HCT116 (cell line): ENCODE measurements around the gene TBL1X.

Source experiments
- CEBPB ChIP-seq: IDR thresholded peaks from 2 replicates; pipeline ENCODE4 v1.6.1; 2012; ENCODE audit warnings: low read depth
- EGR1 ChIP-seq: IDR thresholded peaks from 2 replicates; pipeline ENCODE4 v1.6.1; 2012; ENCODE audit warnings: low read depth
- EZH2 ChIP-seq: fragments of 200-600 bp; sonication (generic); IDR thresholded peaks from 2 replicates; pipeline ENCODE4 v1.6.1; 2017; ENCODE audit warnings: antibody characterized with exemption, mixed run types
- JUND ChIP-seq: IDR thresholded peaks from 2 replicates; pipeline ENCODE4 v1.6.1; 2012
- POLR2A ChIP-seq: IDR thresholded peaks from 2 replicates; pipeline ENCODE4 v1.7.0; 2011; ENCODE audit warnings: borderline replicate concordance; ENCODE audit not compliant: insufficient read depth, insufficient read length; ENCODE audit errors: extremely low read depth
- POLR2AphosphoS5 ChIP-seq: IDR thresholded peaks from 2 replicates; pipeline ENCODE4 v1.6.1; 2011; ENCODE audit warnings: mild to moderate bottlenecking, low read depth, low read length, moderate library complexity
- RAD21 ChIP-seq: IDR thresholded peaks from 2 replicates; pipeline ENCODE4 v1.6.1; 2012; ENCODE audit warnings: low read depth, mild to moderate bottlenecking
- ZFX ChIP-seq: fragments of 450-650 bp; IDR thresholded peaks from 2 replicates; pipeline ENCODE4 v1.6.1; 2017
- TF ChIP-seq, protein P1 (sequence below), 3 experiments: fragments of 200-600 bp in 1 of 3; sonication (generic) in 1 of 3; IDR thresholded peaks in 2 of 3; conservative IDR thresholded peaks in 1 of 3; 2 replicates each; pipeline ENCODE4 v1.5.1; 2012 to 2017; ENCODE audit warnings: low read depth in 2 of 3, low read length in 2 of 3, antibody characterized with exemption in 1 of 3, borderline replicate concordance in 1 of 3, control low read depth in 1 of 3, mild to moderate bottlenecking in 1 of 3, mixed read lengths in 1 of 3, mixed run types in 1 of 3, moderate library complexity in 1 of 3; ENCODE audit not compliant: insufficient read depth in 1 of 3
- TF ChIP-seq, protein P2 (sequence below): IDR thresholded peaks from 2 replicates; pipeline ENCODE4 v1.6.1; 2012; ENCODE audit warnings: low read depth
- TF ChIP-seq, protein P3 (sequence below): IDR thresholded peaks from 2 replicates; pipeline ENCODE4 v1.6.1; 2012

DNA sequence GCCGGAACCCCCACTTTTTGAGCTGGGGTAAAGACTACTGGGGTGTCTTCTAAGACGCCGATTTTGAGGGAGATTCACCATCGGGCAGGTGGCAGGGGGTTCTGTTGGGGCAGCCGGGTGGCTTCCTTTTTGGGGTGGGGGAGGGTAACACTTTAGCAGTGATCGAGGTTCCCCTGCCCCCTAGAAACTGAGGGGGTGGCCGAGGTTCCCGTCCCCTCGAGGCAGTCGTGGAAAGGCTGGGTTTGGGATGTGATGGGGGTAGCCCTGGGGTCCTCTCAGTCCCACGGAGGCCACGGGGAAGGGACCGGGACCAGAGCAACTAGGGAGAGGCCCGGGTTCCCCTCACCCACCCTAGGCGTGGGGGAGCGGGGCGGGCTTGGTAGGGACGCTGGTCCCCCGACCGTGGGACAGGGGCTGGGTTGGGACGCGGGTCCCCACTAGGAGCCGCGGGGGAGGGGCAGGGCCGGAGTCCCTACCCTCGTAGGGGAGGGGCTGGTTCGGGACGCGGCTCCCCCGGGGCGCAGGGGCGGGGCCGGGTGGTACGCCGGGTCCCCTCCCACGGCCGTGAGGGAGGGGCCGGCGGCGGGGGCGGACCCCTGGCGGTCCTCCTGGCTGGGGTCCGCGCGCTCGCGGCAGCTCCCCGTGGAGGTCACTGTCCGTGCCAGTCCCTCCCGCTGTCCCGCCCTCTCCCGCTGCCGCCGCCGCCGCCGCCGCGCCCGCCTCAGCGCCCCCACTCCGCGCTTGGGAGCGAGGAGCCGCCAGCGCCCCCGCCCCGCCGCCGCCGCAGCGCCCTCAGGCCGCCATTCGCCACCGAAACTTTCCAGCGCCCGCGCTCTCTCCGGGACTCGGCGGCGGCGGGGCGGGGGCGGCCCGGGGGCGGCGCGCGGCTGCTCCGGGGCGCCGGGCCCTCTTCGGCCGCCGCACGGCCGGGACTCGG lies at the start of gene TBL1X:
- TF ChIP-seq, protein P1, sequence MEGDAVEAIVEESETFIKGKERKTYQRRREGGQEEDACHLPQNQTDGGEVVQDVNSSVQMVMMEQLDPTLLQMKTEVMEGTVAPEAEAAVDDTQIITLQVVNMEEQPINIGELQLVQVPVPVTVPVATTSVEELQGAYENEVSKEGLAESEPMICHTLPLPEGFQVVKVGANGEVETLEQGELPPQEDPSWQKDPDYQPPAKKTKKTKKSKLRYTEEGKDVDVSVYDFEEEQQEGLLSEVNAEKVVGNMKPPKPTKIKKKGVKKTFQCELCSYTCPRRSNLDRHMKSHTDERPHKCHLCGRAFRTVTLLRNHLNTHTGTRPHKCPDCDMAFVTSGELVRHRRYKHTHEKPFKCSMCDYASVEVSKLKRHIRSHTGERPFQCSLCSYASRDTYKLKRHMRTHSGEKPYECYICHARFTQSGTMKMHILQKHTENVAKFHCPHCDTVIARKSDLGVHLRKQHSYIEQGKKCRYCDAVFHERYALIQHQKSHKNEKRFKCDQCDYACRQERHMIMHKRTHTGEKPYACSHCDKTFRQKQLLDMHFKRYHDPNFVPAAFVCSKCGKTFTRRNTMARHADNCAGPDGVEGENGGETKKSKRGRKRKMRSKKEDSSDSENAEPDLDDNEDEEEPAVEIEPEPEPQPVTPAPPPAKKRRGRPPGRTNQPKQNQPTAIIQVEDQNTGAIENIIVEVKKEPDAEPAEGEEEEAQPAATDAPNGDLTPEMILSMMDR (IDR thresholded peaks at IDR 0.05 in 2 of 3, conservative IDR thresholded peaks at IDR 0.05 in 1 of 3; ENCODE audit: borderline replicate concordance in 1 of 3, insufficient read depth in 1 of 3, low read depth in 2 of 3, low read length in 2 of 3): no peak
- TF ChIP-seq CEBPB (no peak), ZFX (no peak), RAD21 (no peak), POLR2A (no peak), POLR2AphosphoS5 (peak; percentile 46; the same call in 1 of the 2 replicates), EZH2 (no peak), EGR1 (no peak), JUND (no peak)
- TF ChIP-seq, protein P2, sequence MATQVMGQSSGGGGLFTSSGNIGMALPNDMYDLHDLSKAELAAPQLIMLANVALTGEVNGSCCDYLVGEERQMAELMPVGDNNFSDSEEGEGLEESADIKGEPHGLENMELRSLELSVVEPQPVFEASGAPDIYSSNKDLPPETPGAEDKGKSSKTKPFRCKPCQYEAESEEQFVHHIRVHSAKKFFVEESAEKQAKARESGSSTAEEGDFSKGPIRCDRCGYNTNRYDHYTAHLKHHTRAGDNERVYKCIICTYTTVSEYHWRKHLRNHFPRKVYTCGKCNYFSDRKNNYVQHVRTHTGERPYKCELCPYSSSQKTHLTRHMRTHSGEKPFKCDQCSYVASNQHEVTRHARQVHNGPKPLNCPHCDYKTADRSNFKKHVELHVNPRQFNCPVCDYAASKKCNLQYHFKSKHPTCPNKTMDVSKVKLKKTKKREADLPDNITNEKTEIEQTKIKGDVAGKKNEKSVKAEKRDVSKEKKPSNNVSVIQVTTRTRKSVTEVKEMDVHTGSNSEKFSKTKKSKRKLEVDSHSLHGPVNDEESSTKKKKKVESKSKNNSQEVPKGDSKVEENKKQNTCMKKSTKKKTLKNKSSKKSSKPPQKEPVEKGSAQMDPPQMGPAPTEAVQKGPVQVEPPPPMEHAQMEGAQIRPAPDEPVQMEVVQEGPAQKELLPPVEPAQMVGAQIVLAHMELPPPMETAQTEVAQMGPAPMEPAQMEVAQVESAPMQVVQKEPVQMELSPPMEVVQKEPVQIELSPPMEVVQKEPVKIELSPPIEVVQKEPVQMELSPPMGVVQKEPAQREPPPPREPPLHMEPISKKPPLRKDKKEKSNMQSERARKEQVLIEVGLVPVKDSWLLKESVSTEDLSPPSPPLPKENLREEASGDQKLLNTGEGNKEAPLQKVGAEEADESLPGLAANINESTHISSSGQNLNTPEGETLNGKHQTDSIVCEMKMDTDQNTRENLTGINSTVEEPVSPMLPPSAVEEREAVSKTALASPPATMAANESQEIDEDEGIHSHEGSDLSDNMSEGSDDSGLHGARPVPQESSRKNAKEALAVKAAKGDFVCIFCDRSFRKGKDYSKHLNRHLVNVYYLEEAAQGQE: no peak
- TF ChIP-seq, protein P3, sequence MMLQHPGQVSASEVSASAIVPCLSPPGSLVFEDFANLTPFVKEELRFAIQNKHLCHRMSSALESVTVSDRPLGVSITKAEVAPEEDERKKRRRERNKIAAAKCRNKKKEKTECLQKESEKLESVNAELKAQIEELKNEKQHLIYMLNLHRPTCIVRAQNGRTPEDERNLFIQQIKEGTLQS: no peak
